B cell (primary cell): ENCODE results near the gene LRRC15. TPM values are rescaled to one million over a fixed set of nuclear protein-coding genes. Genes with fewer than 3 reads are reported as not detected.

Experiments
- ATAC-seq: fragments of 200-7000 bp; cut with Tn5 transposase; one replicate; pipeline ENCODE4 v1.10.0; 2021; ENCODE audit warnings: low read depth, mild to moderate bottlenecking, moderate number of reproducible peaks, moderate library complexity
- CTCF ChIA-PET: fragments of 350-600 bp; sonication (Branson Sonifier 250); formaldehyde crosslinking; loops from one replicate; lab custom pipeline; 2021; ENCODE audit warnings: antibody characterized with exemption, inconsistent platforms; lab: Charles Lee
- POLR2A ChIA-PET: fragments of 350-600 bp; sonication (Branson Sonifier 250); formaldehyde crosslinking; loops from one replicate; lab custom pipeline; 2021; ENCODE audit warnings: antibody characterized with exemption; lab: Charles Lee
- DNase-seq: peaks from one replicate; pipeline ENCODE4 v3.0.0; 2013
- H2AFZ ChIP-seq: 2 replicates; pipeline ENCODE4 v1.6.1; 2012; ENCODE audit warnings: mild to moderate bottlenecking, low read depth, low read length; ENCODE audit not compliant: insufficient read depth, poor library complexity, severe bottlenecking
- H3K27ac ChIP-seq, 2 donors: 1 replicate in 1 of 2; 2 replicates in 1 of 2; pipeline ENCODE4 v1.5.1; 2012 to 2013; ENCODE audit warnings: low read length in 2 of 2, mild to moderate bottlenecking in 2 of 2, moderate library complexity in 1 of 2
- H3K27me3 ChIP-seq, 4 experiments: fragments of 200-600 bp in 1 of 4; sonication (generic) in 1 of 4; replicated peaks in 1 of 4; 1 replicate in 2 of 4; 2 replicates in 2 of 4; pipeline versions ENCODE4 v1.6.1 to v1.7.0; 2013 to 2016; ENCODE audit warnings: low read length in 3 of 4, mild to moderate bottlenecking in 2 of 4, mixed read lengths in 1 of 4, moderate library complexity in 1 of 4; ENCODE audit not compliant: insufficient read depth in 4 of 4, control insufficient read depth in 3 of 4; ENCODE audit errors: control extremely low read depth in 1 of 4
- H3K36me3 ChIP-seq, 2 experiments: replicated peaks in 1 of 2; 1 replicate in 1 of 2; 2 replicates in 1 of 2; pipeline versions ENCODE4 v1.6.1 to v1.7.1; 2013; ENCODE audit warnings: low read length in 1 of 2; ENCODE audit not compliant: insufficient read depth in 2 of 2, control insufficient read depth in 1 of 2; ENCODE audit errors: control extremely low read depth in 1 of 2, extremely low read depth in 1 of 2
- H3K4me1 ChIP-seq, 2 donors: fragments of 200-600 bp in 1 of 2; sonication (generic) in 1 of 2; 1 replicate in 1 of 2; 2 replicates in 1 of 2; pipeline versions ENCODE4 v1.5.1 to v1.6.1; 2013 to 2017; ENCODE audit warnings: low read length in 2 of 2; ENCODE audit not compliant: control insufficient read depth in 2 of 2, insufficient read depth in 2 of 2
- H3K4me2 ChIP-seq: replicated peaks from 2 replicates; pipeline ENCODE3; 2012; ENCODE audit warnings: mild to moderate bottlenecking, low read depth, low read length; ENCODE audit not compliant: poor library complexity, severe bottlenecking
- H3K4me3 ChIP-seq, 5 experiments: fragments of 200-600 bp in 1 of 5; sonication (generic) in 1 of 5; 1 replicate in 3 of 5; 2 replicates in 2 of 5; pipeline versions ENCODE4 v1.5.1 to v1.7.0; 2011 to 2016; ENCODE audit warnings: low read length in 4 of 5, mild to moderate bottlenecking in 4 of 5, low read depth in 2 of 5, control low read depth in 1 of 5, moderate library complexity in 1 of 5; ENCODE audit not compliant: insufficient read depth in 1 of 5; ENCODE audit errors: control extremely low read depth in 1 of 5, extremely low read depth in 1 of 5
- H3K79me2 ChIP-seq: fragments of 200-600 bp; sonication (generic); one replicate; pipeline ENCODE4 v1.6.0; 2016; ENCODE audit warnings: low read length; ENCODE audit not compliant: control insufficient read depth, insufficient read depth
- H3K9ac ChIP-seq: fragments of 200-600 bp; sonication (generic); 2 replicates; pipeline ENCODE4 v1.6.1; 2017; ENCODE audit warnings: mild to moderate bottlenecking, low read length, moderate library complexity
- H3K9me3 ChIP-seq, 3 donors: one replicate each; pipeline versions ENCODE4 v1.6.1 to v1.7.1; 2013; ENCODE audit warnings: low read length in 2 of 3; ENCODE audit not compliant: control insufficient read depth in 2 of 3, insufficient read depth in 1 of 3; ENCODE audit errors: control extremely low read depth in 1 of 3
- H4K20me1 ChIP-seq: 2 replicates; pipeline ENCODE4 v1.6.0; 2012; ENCODE audit warnings: mild to moderate bottlenecking, low read length; ENCODE audit not compliant: insufficient read depth, control insufficient read depth, poor library complexity, severe bottlenecking
- H3K27ac Mint-ChIP-seq: one replicate; pipeline ENCODE4 v1.8.0; 2021; ENCODE audit warnings: mixed read lengths
- H3K27me3 Mint-ChIP-seq: one replicate; pipeline ENCODE4 v1.8.0; 2021; ENCODE audit warnings: mixed read lengths
- H3K4me1 Mint-ChIP-seq: one replicate; pipeline ENCODE4 v1.8.0; 2021; ENCODE audit warnings: mixed read lengths
- H3K4me3 Mint-ChIP-seq: one replicate; pipeline ENCODE4 v1.8.0; 2021; ENCODE audit warnings: mixed read lengths
- H3K9me3 Mint-ChIP-seq: one replicate; pipeline ENCODE4 v1.8.0; 2022; ENCODE audit warnings: mixed read lengths; ENCODE audit not compliant: insufficient read depth
- CTCF ChIP-seq: fragments of 200-600 bp; IDR thresholded peaks from one replicate; pipeline ENCODE4 v1.8.0; 2022; ENCODE audit warnings: antibody characterized with exemption, mild to moderate bottlenecking
- EZH2 ChIP-seq: IDR thresholded peaks from 2 replicates; pipeline ENCODE4 v1.6.1; 2012; ENCODE audit warnings: borderline replicate concordance, low read depth, mild to moderate bottlenecking, moderate library complexity, low read length; ENCODE audit not compliant: insufficient read depth, poor library complexity, severe bottlenecking
- WGBS: methylation state at CpG from one replicate; pipeline ENCODE4 v1.1.5; 2013; ENCODE audit warnings: missing lambda C conversion rate; ENCODE audit not compliant: insufficient coverage; 5-methylcytosine and 5-hydroxymethylcytosine counted together
- intact Hi-C: fragments of 100-400 bp; cut with micrococcal nuclease; formaldehyde crosslinking; loops from one replicate; pipeline ENCODE4 v1.10.0; 2022
- polyA plus RNA-seq: library from polyadenylated mRNA; depleted of rRNA; stranded (reverse); fragments of >200 nt; gene quantifications from 2 replicates; pipeline ENCODE4 v1.2.3, GENCODE V29; 2012
- total RNA-seq, 2 donors: library from RNA; stranded (reverse); fragments of 120-200 nt in 1 of 2; gene quantifications; 1 replicate in 1 of 2; 2 replicates in 1 of 2; pipeline versions ENCODE4 v1.2.3 to v1.2.4, GENCODE V29; 2013 to 2022

LRRC15 gene
- total and polyA plus RNA-seq, 2 donors (not counting 1 experiment from before 2014, with no cell fraction given), result not detected

GRCh38 chr3:194318511-194319161, 50.9 kb downstream of the LRRC15 start:
- no peak for TF ChIP-seq EZH2
- no peak for TF ChIP-seq CTCF
- intact Hi-C loops, result loop anchor here (5.0 kb wide), 1 partner anchor 856 kb away; no protein-coding TSS in a partner anchor
- ChIA-PET CTCF (interaction anchor here (1.4 to 7.4 kb wide), 3 partner anchors 15 to 653 kb away, joined by 4 to 157 read pairs (median 4); no protein-coding TSS in a partner anchor), POLR2A (no interaction called here)
- DNase-seq, result no peak
- ATAC-seq, result no peak
- Mint-ChIP-seq H3K27ac (no peak overlapping the region), H3K27me3 (peaks cover 45% of the 10 kb centered on the region), H3K9me3 (peaks cover 2% of the 10 kb centered on the region), H3K4me3 (no peak overlapping the region), H3K4me1 (peaks cover 20% of the 10 kb centered on the region)
- H3K4me3 ChIP-seq, result no peak overlapping the region
- H3K9me3 ChIP-seq, result peaks cover 0 to 19% (median 12%) of the 10 kb centered on the region in 3 donors
- no peaks in the 10 kb centered on the region for H3K79me2 ChIP-seq
- H4K20me1 ChIP-seq, result no peaks in the 10 kb centered on the region
- H3K4me2 ChIP-seq, result no peak overlapping the region
- WGBS, result 96% methylated on average over 3 of the region's 3 CpGs
- H3K9ac ChIP-seq, result no peak overlapping the region
- peaks cover 0 to 59% (median 28%) of the 10 kb centered on the region in 4 experiments for H3K27me3 ChIP-seq
- H3K27ac ChIP-seq, result no peak overlapping the region
- H3K4me1 ChIP-seq, result peaks cover 12 to 14% of the 10 kb centered on the region in 2 donors
- no peaks in the 10 kb centered on the region for H3K36me3 ChIP-seq
- no peak overlapping the region for H2AFZ ChIP-seq

GRCh38 chr3:194316918-194317317, 52.6 kb downstream of the LRRC15 start:
- 86% methylated on average over 6 of the region's 6 CpGs for WGBS
- peaks cover 2% of the 10 kb centered on the region for H3K9me3 Mint-ChIP-seq
- H3K27ac Mint-ChIP-seq, result no peak overlapping the region
- peaks cover 49% of the 10 kb centered on the region for H3K27me3 Mint-ChIP-seq
- no peaks in the 10 kb centered on the region for H4K20me1 ChIP-seq
- H3K4me3 ChIP-seq, result no peak overlapping the region
- H3K79me2 ChIP-seq, result no peaks in the 10 kb centered on the region
- TF ChIP-seq CTCF (no peak), EZH2 (no peak)
- POLR2A ChIA-PET, result no interaction called here
- no peak for ATAC-seq
- H3K27me3 ChIP-seq, result peaks cover 0 to 75% (median 30%) of the 10 kb centered on the region in 4 experiments
- DNase-seq, result no peak
- intact Hi-C loops, result loop anchor here (5.0 kb wide), 1 partner anchor 855 kb away; no protein-coding TSS in a partner anchor
- H3K4me1 ChIP-seq, result peaks cover 24 to 25% of the 10 kb centered on the region in 2 donors
- no peaks in the 10 kb centered on the region for H3K36me3 ChIP-seq
- H3K4me3 Mint-ChIP-seq, result no peak overlapping the region
- peaks cover 0 to 19% (median 12%) of the 10 kb centered on the region in 3 donors for H3K9me3 ChIP-seq
- H3K27ac ChIP-seq, result no peak overlapping the region
- H3K4me1 Mint-ChIP-seq, result peaks cover 26% of the 10 kb centered on the region
- CTCF ChIA-PET, result interaction anchor here (0.6 to 7.4 kb wide), 16 partner anchors 11 to 651 kb away, joined by 3 to 193 read pairs (median 8); partner anchors contain the start of gene HES1
- H3K4me2 ChIP-seq, result no peak overlapping the region
- no peak overlapping the region for H3K9ac ChIP-seq
- H2AFZ ChIP-seq, result no peak overlapping the region
